Right atrium auricular region (tissue), 2 donors: ENCODE results near the gene CD300A. TPM values are rescaled to one million over a fixed set of nuclear protein-coding genes. Genes with fewer than 3 reads are reported as not detected.
A peak's percentile ranks its signal among the peaks of the same experiment; 100 is the strongest.
"Not testable (repeated sequence)": the region's sequence is repeated elsewhere in the genome, so short reads cannot be mapped to it uniquely, and the experiment has no call there.

Source experiments
- DNase-seq: peaks from one replicate; pipeline ENCODE4 v3.0.0-alpha.2; 2019; ENCODE audit warnings: low spot score
- H3K27ac ChIP-seq, 2 donors: fragments of 200-600 bp; sonication (generic); 1 replicate in 1 of 2; 2 replicates in 1 of 2; pipeline ENCODE4 v1.5.1; 2016 to 2019
- H3K27me3 ChIP-seq, 2 donors: fragments of 200-600 bp; sonication (generic); one replicate each; pipeline versions ENCODE4 v1.5.1 to v1.6.0; 2017 to 2019
- H3K36me3 ChIP-seq: fragments of 200-600 bp; sonication (generic); one replicate; pipeline ENCODE4 v1.5.1; 2016
- H3K4me1 ChIP-seq, 2 donors: fragments of 200-600 bp; sonication (generic); one replicate each; pipeline versions ENCODE4 v1.5.1 to v1.6.0; 2017 to 2019
- H3K4me3 ChIP-seq, 2 donors: fragments of 200-600 bp; sonication (generic); 1 replicate in 1 of 2; 2 replicates in 1 of 2; pipeline ENCODE4 v1.5.1; 2017 to 2019; ENCODE audit warnings: mild to moderate bottlenecking in 1 of 2, moderate library complexity in 1 of 2
- H3K9me3 ChIP-seq, 2 donors: fragments of 200-600 bp; sonication (generic); one replicate each; pipeline ENCODE4 v1.5.1; 2019
- CTCF ChIP-seq, 2 donors: fragments of 200-600 bp; sonication (generic); IDR thresholded peaks; one replicate each; pipeline ENCODE4 v1.5.1; 2019; ENCODE audit warnings: antibody characterized with exemption in 2 of 2
- total RNA-seq, 2 donors: library from RNA; depleted of rRNA; stranded (reverse); fragments of >200 nt; gene quantifications; one replicate each; pipeline ENCODE4 v1.1.0, GENCODE V29; 2016

The CD300A gene
- total RNA-seq, 2 donors from 2014 or later, result 2.0 to 7.8 TPM

- H3K9me3 ChIP-seq, result no peaks in the 10 kb centered on the region
- H3K4me3 ChIP-seq, result no peak overlapping the region
- H3K27me3 ChIP-seq, result no peaks in the 10 kb centered on the region
- no peak for DNase-seq
- no peak overlapping the region for H3K27ac ChIP-seq
- no peaks in the 10 kb centered on the region for H3K36me3 ChIP-seq
- no peaks in the 10 kb centered on the region for H3K4me1 ChIP-seq
- TF ChIP-seq CTCF (IDR thresholded peaks at IDR 0.05), result no peak
Measured at GRCh38 chr17:74515941-74516340, 49.5 kb downstream of the CD300A start.

GRCh38 chr17:74516561-74517328 is 50.3 kb downstream of the CD300A start:
- no peak overlapping the region for H3K4me3 ChIP-seq
- no peak overlapping the region for H3K27ac ChIP-seq
- H3K27me3 ChIP-seq, result no peaks in the 10 kb centered on the region
- no peak for DNase-seq
- no peaks in the 10 kb centered on the region for H3K4me1 ChIP-seq
- TF ChIP-seq CTCF (IDR thresholded peaks at IDR 0.05), result no peak
- H3K9me3 ChIP-seq, result no peaks in the 10 kb centered on the region
- H3K36me3 ChIP-seq, result no peaks in the 10 kb centered on the region

GRCh38 chr17:74518413-74518981 is 52.1 kb downstream of the CD300A start:
- H3K27me3 ChIP-seq, H3K9me3 ChIP-seq, DNase-seq, H3K4me3 ChIP-seq, H3K4me1 ChIP-seq, H3K36me3 ChIP-seq, H3K27ac ChIP-seq: not testable (repeated sequence)

- no peaks in the 10 kb centered on the region for H3K9me3 ChIP-seq
- DNase-seq, result peak; percentile 57
Measured at GRCh38 chr17:74520016-74520434, 53.6 kb downstream of the CD300A start.

GRCh38 chr17:74520790-74521480 is 54.5 kb downstream of the CD300A start:
- no peak overlapping the region for H3K4me3 ChIP-seq
- no peaks in the 10 kb centered on the region for H3K36me3 ChIP-seq
- no peaks in the 10 kb centered on the region for H3K4me1 ChIP-seq
- no peaks in the 10 kb centered on the region for H3K27me3 ChIP-seq
- no peak for TF ChIP-seq CTCF (IDR thresholded peaks at IDR 0.05)
- no peaks in the 10 kb centered on the region for H3K9me3 ChIP-seq
- H3K27ac ChIP-seq, result peak overlapping the region; percentile 22 to 35
- peak; percentile 62 for DNase-seq

More at GRCh38 chr17:74520016-74520434, 53.6 kb downstream of the CD300A start:
- H3K4me1 ChIP-seq, result no peaks in the 10 kb centered on the region
- H3K4me3 ChIP-seq, result no peak overlapping the region
- H3K36me3 ChIP-seq, result no peaks in the 10 kb centered on the region
- TF ChIP-seq CTCF (IDR thresholded peaks at IDR 0.05), result no peak
- H3K27me3 ChIP-seq, result no peaks in the 10 kb centered on the region
- H3K27ac ChIP-seq, result peak overlapping the region in 1 of 2 donors; percentile 4

- Histone ChIP-seq H3K27me3 (no peaks in the 10 kb centered on the region), H3K9me3 (no peaks in the 10 kb centered on the region), H3K36me3 (no peaks in the 10 kb centered on the region), H3K27ac (peak overlapping the region; percentile 22 to 35), H3K4me1 (no peaks in the 10 kb centered on the region), H3K4me3 (no peak overlapping the region)
- no peak for TF ChIP-seq CTCF (IDR thresholded peaks at IDR 0.05)
- DNase-seq, result peak; percentile 57
Measured at GRCh38 chr17:74521701-74522201, 55.3 kb downstream of the CD300A start.
